ENCODE measurements around the gene ENOX1. TPM values are rescaled to one million over a fixed set of nuclear protein-coding genes. Genes with fewer than 3 reads are reported as not detected.

ENOX1 gene
- total RNA-seq, 2 donors from 2014 or later, result 0.78 to 4.3 TPM

DNA sequence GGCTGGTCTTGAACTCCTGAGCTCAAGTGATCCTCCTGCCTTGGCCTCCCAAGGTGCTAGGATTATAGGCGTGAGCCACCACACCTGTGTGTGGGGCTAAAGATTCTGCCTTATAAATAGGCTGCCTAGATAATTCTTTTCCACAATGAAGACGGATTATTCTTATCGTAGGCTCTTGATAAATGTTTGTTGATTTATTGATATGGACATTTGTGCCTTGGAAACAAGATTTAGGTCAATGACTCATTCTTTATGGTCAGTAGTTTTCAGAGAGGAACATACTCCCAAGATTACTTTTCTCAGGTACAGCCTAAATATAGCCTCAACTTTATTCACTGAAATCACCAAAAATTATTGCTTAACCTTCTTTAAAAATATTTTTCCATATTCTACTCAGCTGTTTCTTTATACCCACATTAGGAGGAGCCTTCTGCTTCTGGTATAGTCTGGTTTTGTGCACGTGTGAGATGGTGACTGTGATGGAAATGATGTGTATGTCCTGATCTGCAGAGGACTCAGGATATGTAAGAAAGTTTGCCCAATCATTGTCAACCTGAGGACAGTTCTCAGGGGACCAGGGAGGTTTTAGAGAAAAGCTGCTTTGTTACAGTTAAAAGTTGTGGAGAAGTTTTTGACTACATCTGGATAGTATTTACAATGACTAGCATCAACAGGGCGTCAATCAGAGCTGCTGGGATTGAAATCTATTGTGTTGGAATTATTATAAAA, 554.5 kb downstream of the ENOX1 start:
- Histone ChIP-seq H3K36me3 (replicated peaks in 1 of 2; ENCODE audit: insufficient read depth in 1 of 2, low read depth in 2 of 2) (no peaks in the 10 kb centered on the region), H3K4me1 (no peaks in the 10 kb centered on the region), H3K27me3 (no peaks in the 10 kb centered on the region), H3K27ac (peak overlapping the region in 1 of 4 donors; percentile 47), H3K4me3 (no peak overlapping the region), H3K9me3 (no peaks in the 10 kb centered on the region)
- DNase-seq (no peak), ATAC-seq (peak; percentile 75)
- 51 to 65% methylated on average over 5 of the region's 5 CpGs for WGBS, 2 donors
- intact Hi-C loops (cut with DNase I), result no loop called here
- no peak for TF ChIP-seq POLR2A (IDR thresholded peaks at IDR 0.05)
- TF ChIP-seq, protein P1, sequence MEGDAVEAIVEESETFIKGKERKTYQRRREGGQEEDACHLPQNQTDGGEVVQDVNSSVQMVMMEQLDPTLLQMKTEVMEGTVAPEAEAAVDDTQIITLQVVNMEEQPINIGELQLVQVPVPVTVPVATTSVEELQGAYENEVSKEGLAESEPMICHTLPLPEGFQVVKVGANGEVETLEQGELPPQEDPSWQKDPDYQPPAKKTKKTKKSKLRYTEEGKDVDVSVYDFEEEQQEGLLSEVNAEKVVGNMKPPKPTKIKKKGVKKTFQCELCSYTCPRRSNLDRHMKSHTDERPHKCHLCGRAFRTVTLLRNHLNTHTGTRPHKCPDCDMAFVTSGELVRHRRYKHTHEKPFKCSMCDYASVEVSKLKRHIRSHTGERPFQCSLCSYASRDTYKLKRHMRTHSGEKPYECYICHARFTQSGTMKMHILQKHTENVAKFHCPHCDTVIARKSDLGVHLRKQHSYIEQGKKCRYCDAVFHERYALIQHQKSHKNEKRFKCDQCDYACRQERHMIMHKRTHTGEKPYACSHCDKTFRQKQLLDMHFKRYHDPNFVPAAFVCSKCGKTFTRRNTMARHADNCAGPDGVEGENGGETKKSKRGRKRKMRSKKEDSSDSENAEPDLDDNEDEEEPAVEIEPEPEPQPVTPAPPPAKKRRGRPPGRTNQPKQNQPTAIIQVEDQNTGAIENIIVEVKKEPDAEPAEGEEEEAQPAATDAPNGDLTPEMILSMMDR (IDR thresholded peaks at IDR 0.05), result no peak

DNA sequence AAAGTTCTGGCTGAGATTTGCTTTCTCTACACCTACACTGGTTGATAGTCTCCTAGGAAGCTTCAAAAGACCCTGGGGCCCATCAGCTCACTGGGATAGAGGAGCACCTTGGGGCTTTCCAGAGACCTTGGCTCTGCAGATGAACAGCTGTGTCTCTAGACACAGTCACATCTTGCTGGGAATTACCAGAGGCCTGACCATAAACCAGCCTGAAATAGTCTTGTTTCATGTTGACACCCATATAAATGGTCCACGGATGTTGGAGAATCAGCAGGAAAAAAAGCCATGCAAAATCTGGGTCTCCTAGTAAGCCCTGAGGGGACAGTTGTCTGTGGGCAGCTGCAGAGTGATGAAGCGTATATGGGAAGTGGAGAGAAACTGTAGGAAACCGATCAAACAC, 555.8 kb downstream of the ENOX1 start:
- Histone ChIP-seq H3K36me3 (replicated peaks in 1 of 2; ENCODE audit: insufficient read depth in 1 of 2, low read depth in 2 of 2) (no peaks in the 10 kb centered on the region), H3K27ac (no peak overlapping the region), H3K4me1 (no peaks in the 10 kb centered on the region), H3K27me3 (no peaks in the 10 kb centered on the region), H3K9me3 (no peaks in the 10 kb centered on the region), H3K4me3 (no peak overlapping the region)
- TF ChIP-seq, protein P1 (IDR thresholded peaks at IDR 0.05), result no peak
- no peak for TF ChIP-seq POLR2A (IDR thresholded peaks at IDR 0.05)
- 66 to 86% methylated on average over 3 of the region's 3 CpGs for WGBS, 2 donors
- ATAC-seq (no peak), DNase-seq (no peak)
- intact Hi-C loops (cut with DNase I), result no loop called here

DNA sequence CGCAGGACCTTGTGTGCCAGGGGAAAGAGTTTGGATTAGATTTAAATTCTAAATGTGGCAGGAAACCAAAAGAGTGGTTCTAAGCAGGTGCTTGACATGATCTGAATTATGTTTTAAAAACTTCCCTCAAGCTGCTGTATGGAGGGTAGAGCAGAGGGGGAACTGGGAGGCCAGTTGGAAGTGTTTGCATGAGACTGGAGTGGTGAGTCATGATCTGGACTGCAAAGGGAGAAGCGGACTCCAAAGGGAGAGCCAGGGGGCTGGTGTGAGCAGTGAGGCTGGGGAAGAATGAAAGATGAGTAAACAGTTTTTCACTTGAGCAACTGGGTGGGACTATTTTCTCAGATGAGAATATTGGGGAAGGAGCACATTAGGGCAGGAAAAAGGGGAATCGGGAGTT, 557.3 kb downstream of the ENOX1 start:
- Histone ChIP-seq H3K27me3 (no peaks in the 10 kb centered on the region), H3K9me3 (no peaks in the 10 kb centered on the region), H3K4me1 (no peaks in the 10 kb centered on the region), H3K27ac (no peak overlapping the region), H3K4me3 (no peak overlapping the region), H3K36me3 (replicated peaks in 1 of 2; ENCODE audit: insufficient read depth in 1 of 2, low read depth in 2 of 2) (no peaks in the 10 kb centered on the region)
- intact Hi-C loops (cut with DNase I), result no loop called here
- TF ChIP-seq POLR2A (IDR thresholded peaks at IDR 0.05), result no peak
- TF ChIP-seq, protein P1 (IDR thresholded peaks at IDR 0.05), result no peak
- WGBS, 2 donors, result 57 to 76% methylated on average over 3 of the region's 3 CpGs
- ATAC-seq (no peak), DNase-seq (no peak)

DNA sequence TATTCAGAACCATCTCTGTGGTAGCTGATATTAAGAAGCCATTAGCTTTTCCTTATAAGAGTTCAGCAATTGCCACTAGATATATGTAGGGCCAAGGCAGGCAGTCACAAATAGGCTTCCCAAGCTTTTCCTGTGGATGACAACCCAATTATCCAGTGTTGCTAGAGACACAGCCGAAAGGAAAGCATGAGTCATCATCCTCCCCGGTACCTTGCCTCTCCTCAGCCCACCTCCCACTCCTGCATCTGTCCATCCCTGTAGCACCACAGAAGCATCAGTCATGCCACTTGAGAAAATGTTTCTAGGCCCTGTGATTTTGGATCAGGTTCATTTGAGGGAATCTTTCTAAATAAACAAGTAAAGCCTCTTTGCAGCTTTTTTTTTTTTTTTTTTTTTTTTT, 559.1 kb downstream of the ENOX1 start:
- no peak for DNase-seq
- intact Hi-C loops (cut with DNase I), result no loop called here
- Histone ChIP-seq H3K4me1 (no peaks in the 10 kb centered on the region), H3K9me3 (no peaks in the 10 kb centered on the region), H3K36me3 (replicated peaks in 1 of 2; ENCODE audit: insufficient read depth in 1 of 2, low read depth in 2 of 2) (no peaks in the 10 kb centered on the region), H3K27ac (no peak overlapping the region), H3K27me3 (no peaks in the 10 kb centered on the region), H3K4me3 (no peak overlapping the region)
- ATAC-seq, result no peak
- 40 to 43% methylated on average over 2 of the region's 2 CpGs for WGBS, 2 donors
- TF ChIP-seq, protein P1 (IDR thresholded peaks at IDR 0.05), result no peak
- TF ChIP-seq POLR2A (IDR thresholded peaks at IDR 0.05), result no peak

DNA sequence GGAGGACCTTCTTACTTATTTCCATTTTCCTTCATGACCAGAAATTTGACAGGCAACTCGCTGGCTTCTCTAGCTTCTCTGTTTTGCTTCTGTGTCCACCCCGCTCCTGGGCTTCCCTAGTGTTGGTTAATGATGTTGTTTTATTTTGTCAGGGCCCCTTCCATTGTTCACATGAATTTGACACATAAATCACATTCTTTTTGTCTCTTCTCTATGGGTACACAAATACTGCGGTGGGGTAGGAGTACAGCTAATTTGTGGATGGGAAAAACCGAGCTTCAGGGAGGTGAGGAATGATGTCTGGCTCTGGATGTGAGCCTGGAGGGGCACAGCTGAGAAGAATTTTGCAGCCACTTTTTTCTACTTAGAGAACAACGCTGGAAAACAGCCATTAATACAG, 563.6 kb downstream of the ENOX1 start:
- no peak for ATAC-seq
- H3K4me3 ChIP-seq, result no peak overlapping the region
- no peaks in the 10 kb centered on the region for H3K4me1 ChIP-seq
- TF ChIP-seq POLR2A (IDR thresholded peaks at IDR 0.05), result no peak
- TF ChIP-seq, protein P1 (IDR thresholded peaks at IDR 0.05), result no peak
- no peak for DNase-seq
- H3K27me3 ChIP-seq, result no peaks in the 10 kb centered on the region
- H3K9me3 ChIP-seq, result no peaks in the 10 kb centered on the region
- no peak overlapping the region for H3K27ac ChIP-seq
- H3K36me3 ChIP-seq (replicated peaks in 1 of 2; ENCODE audit: insufficient read depth in 1 of 2, low read depth in 2 of 2), result no peaks in the 10 kb centered on the region
- intact Hi-C loops (cut with DNase I), result no loop called here
- 81 to 85% methylated on average over 5 of the region's 5 CpGs for WGBS, 2 donors
